ENCODE data around the gene UGT2B7. TPM values are rescaled to one million over a fixed set of nuclear protein-coding genes. Genes with fewer than 3 reads are reported as not detected.

The UGT2B7 gene
- total RNA-seq, 1 experiment from 2014 or later = not detected

GRCh38 chr4:69078852-69079251 is 17.4 kb upstream of the UGT2B7 start:
- no peak for ATAC-seq
- ChIA-PET POLR2A (no interaction called here), CTCF (no interaction called here)
- TF ChIP-seq POLR2AphosphoS5 (IDR thresholded peaks at IDR 0.05; ENCODE audit: low read depth, low read length) = no peak
- no peak for TF ChIP-seq SIN3A (IDR thresholded peaks at IDR 0.05; ENCODE audit: borderline replicate concordance, insufficient read depth, low read depth, low read length)
- no peak for TF ChIP-seq CTCF (IDR thresholded peaks at IDR 0.05)
- no TSS peak for BruUV-seq (replicated peaks)
- DNase-seq (ENCODE audit: low read depth, low spot score) = no peak
- Histone ChIP-seq H3K4me1 (ENCODE audit: control insufficient read depth, insufficient read depth, low read length) (no peaks in the 10 kb centered on the region), H3K36me3 (ENCODE audit: control insufficient read depth, insufficient read depth, low read length) (no peaks in the 10 kb centered on the region), H3K4me3 (ENCODE audit: low read depth in 2 of 2, low read length in 2 of 2) (no peak overlapping the region), H3K27me3 (ENCODE audit: control insufficient read depth, insufficient read depth, low read length) (no peaks in the 10 kb centered on the region), H3K9me3 (ENCODE audit: control insufficient read depth, insufficient read depth, low read depth, low read length) (no peaks in the 10 kb centered on the region), H3K27ac (ENCODE audit: low read length) (no peak overlapping the region)
- intact Hi-C loops (cut with micrococcal nuclease; ENCODE audit: unreplicated experiment) = no loop called here
- in situ Hi-C loops (cut with HindIII; ENCODE audit: low pct_unique_long_range_greater_than_20kb, low sequenced_read_pairs) = no loop called here

GRCh38 chr4:69088473-69088872 is 7.8 kb upstream of the UGT2B7 start:
- no peak for TF ChIP-seq CTCF (IDR thresholded peaks at IDR 0.05)
- no peak for TF ChIP-seq TCF7L2 (IDR thresholded peaks at IDR 0.05; ENCODE audit: low read depth, low read length)
- TF ChIP-seq REST (IDR thresholded peaks at IDR 0.05; ENCODE audit: insufficient read depth in 1 of 2, low read depth in 2 of 2, low read length in 1 of 2) = no peak
- no peak for TF ChIP-seq SIN3A (IDR thresholded peaks at IDR 0.05; ENCODE audit: borderline replicate concordance, insufficient read depth, low read depth, low read length)
- no peak for TF ChIP-seq POLR2AphosphoS5 (IDR thresholded peaks at IDR 0.05; ENCODE audit: low read depth, low read length)
- no peak overlapping the region for H3K27ac ChIP-seq (ENCODE audit: low read length)
- in situ Hi-C loops (cut with HindIII; ENCODE audit: low pct_unique_long_range_greater_than_20kb, low sequenced_read_pairs) = no loop called here
- no peak overlapping the region for H3K4me3 ChIP-seq (ENCODE audit: low read depth in 2 of 2, low read length in 2 of 2)
- POLR2A ChIA-PET = no interaction called here
- ATAC-seq (no peak), DNase-seq (ENCODE audit: low read depth, low spot score) (no peak)
- intact Hi-C loops (cut with micrococcal nuclease; ENCODE audit: unreplicated experiment) = no loop called here
- no peaks in the 10 kb centered on the region for H3K4me1 ChIP-seq (ENCODE audit: control insufficient read depth, insufficient read depth, low read length)
- H3K9me3 ChIP-seq (ENCODE audit: control insufficient read depth, insufficient read depth, low read depth, low read length) = no peaks in the 10 kb centered on the region
- H3K36me3 ChIP-seq (ENCODE audit: control insufficient read depth, insufficient read depth, low read length) = no peaks in the 10 kb centered on the region; the same call in 1 of the 2 replicates
- H3K27me3 ChIP-seq (ENCODE audit: control insufficient read depth, insufficient read depth, low read length) = no peaks in the 10 kb centered on the region
- no TSS peak for BruUV-seq (replicated peaks)
- CTCF ChIA-PET = no interaction called here
